AG04449 (cell line): ENCODE measurements around the gene LRRC49.

Source experiments
- CTCF ChIA-PET: fragments of 350-600 bp; formaldehyde crosslinking; extraction: SDS; loops from one replicate; lab custom pipeline; 2021; ENCODE audit warnings: antibody characterized with exemption; lab: Yijun Ruan, JAX
- POLR2A ChIA-PET: fragments of 400-600, 350-600 bp; formaldehyde crosslinking; extraction: SDS; loops from one replicate; lab custom pipeline; 2020; ENCODE audit warnings: antibody characterized with exemption, inconsistent platforms; lab: Yijun Ruan, JAX
- DNase-seq: peaks from one replicate; pipeline ENCODE4 v3.0.0-alpha.2; 2010; ENCODE audit warnings: low read depth, low spot score
- H3K4me3 ChIP-seq: 2 replicates; pipeline ENCODE4 v1.5.1; 2011; ENCODE audit warnings: low read depth, mild to moderate bottlenecking, control low read depth, low read length
- TF ChIP-seq, protein P1 (sequence below): IDR thresholded peaks from one replicate; pipeline ENCODE4 v1.5.1; 2011; ENCODE audit warnings: mild to moderate bottlenecking, moderate library complexity, low read length, control low read depth, inconsistent platforms; ENCODE audit not compliant: insufficient read depth; ENCODE audit errors: missing control alignments

The LRRC49 gene

DNA sequence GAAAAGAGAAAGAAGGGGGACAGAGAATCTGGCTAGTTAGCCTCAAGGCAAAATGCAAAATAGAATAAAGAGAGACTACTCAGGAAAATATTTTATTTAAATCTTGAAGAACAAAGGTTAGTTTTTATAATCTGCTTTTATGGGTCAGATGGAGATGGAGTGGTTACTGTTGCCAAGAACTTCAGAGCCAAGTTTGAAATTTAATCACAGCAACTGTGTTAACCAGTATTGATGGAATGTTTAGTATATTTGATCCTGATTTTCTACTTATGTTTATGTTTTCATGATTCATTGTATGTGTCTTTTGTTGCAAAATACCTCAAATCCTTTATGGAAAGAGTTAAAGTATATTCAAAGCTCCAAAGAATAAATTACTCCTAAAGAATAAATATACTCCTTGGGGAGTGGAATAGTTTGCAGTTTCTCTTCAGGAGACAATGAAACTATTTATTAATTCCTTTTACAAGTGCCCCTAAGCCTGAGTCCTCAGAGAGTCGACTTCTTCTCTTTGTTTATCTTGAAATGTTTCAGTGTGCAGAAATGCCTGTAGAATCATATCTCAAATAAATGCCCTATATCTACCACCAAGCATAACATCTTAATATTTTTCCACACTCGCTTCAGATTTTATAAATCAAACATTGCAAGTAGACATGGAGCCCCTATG, 161.8 kb downstream of the LRRC49 start:
- TF ChIP-seq, protein P1, sequence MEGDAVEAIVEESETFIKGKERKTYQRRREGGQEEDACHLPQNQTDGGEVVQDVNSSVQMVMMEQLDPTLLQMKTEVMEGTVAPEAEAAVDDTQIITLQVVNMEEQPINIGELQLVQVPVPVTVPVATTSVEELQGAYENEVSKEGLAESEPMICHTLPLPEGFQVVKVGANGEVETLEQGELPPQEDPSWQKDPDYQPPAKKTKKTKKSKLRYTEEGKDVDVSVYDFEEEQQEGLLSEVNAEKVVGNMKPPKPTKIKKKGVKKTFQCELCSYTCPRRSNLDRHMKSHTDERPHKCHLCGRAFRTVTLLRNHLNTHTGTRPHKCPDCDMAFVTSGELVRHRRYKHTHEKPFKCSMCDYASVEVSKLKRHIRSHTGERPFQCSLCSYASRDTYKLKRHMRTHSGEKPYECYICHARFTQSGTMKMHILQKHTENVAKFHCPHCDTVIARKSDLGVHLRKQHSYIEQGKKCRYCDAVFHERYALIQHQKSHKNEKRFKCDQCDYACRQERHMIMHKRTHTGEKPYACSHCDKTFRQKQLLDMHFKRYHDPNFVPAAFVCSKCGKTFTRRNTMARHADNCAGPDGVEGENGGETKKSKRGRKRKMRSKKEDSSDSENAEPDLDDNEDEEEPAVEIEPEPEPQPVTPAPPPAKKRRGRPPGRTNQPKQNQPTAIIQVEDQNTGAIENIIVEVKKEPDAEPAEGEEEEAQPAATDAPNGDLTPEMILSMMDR: no peak
- ChIA-PET CTCF (no interaction called here), POLR2A (no interaction called here)
- no peak overlapping the region for H3K4me3 ChIP-seq
- DNase-seq: no peak

DNA sequence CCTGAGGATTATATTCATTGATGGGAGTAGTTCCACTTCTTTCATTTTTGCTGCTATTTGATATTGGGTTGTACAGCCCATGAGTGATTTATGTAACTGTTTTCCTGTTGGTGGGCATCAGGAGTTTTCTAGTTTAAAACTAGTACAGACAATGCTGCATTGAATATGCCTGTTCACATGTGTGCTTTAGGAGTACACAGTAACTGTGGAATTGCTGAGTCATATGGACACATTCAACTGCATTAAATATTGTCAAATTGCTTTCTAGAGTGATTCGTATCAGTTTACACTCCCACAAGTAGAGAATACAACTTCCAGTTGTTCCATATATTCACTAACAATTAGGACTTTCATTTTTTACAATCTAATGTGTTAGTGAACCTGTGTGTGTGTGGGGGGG, 162.8 kb downstream of the LRRC49 start:
- CTCF ChIA-PET: interaction anchor here (1.5 kb wide), 1 partner anchor 44 kb away, joined by 3 read pairs; no protein-coding TSS in a partner anchor
- POLR2A ChIA-PET: no interaction called here
- TF ChIP-seq, protein P1: no peak
- no peak for DNase-seq
- no peak overlapping the region for H3K4me3 ChIP-seq

DNA sequence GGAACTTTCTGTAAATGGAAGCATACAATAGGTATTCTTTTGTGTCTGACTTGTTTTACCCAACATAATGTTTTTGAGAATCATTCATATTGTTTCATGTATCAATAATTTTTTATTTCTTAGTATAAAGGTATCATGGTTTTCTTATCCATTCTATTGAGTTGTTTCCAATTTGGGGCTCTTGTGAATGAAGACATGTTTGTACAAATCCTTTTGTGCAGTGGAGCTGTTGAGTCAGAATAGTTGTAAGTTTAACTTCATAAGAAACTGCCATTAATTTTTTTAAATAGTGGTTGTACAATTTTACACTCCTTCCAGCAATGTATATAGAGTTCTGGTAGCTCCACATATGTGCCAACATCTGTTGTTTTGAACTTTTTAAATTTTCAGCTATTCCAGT, 163.5 kb downstream of the LRRC49 start:
- CTCF ChIA-PET: interaction anchor here (1.5 kb wide), 1 partner anchor 44 kb away, joined by 3 read pairs; no protein-coding TSS in a partner anchor
- TF ChIP-seq, protein P1: no peak
- POLR2A ChIA-PET: no interaction called here
- no peak for DNase-seq
- no peak overlapping the region for H3K4me3 ChIP-seq

DNA sequence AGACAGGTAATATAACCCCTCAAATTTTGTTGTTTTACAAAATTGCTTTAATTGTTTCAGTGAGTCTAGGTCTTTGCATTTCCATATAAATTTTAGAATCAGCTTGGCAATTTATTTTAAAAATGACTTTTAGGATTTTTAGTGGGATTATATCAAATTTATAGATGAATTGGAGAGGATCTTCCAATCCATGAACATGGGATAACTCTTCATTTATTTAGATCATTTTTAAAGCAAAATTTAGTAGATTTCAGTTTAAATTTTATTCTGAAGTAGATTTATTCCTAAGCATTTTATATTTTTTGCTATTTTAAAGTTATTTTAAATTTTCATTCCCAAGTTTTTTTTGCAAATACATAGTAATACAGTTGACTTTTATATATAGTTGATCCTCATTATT, 164.5 kb downstream of the LRRC49 start:
- CTCF ChIA-PET: interaction anchor here (1.5 kb wide), 1 partner anchor 45 kb away, joined by 3 read pairs; no protein-coding TSS in a partner anchor
- POLR2A ChIA-PET: no interaction called here
- H3K4me3 ChIP-seq: no peak overlapping the region
- TF ChIP-seq, protein P1: no peak
- no peak for DNase-seq

DNA sequence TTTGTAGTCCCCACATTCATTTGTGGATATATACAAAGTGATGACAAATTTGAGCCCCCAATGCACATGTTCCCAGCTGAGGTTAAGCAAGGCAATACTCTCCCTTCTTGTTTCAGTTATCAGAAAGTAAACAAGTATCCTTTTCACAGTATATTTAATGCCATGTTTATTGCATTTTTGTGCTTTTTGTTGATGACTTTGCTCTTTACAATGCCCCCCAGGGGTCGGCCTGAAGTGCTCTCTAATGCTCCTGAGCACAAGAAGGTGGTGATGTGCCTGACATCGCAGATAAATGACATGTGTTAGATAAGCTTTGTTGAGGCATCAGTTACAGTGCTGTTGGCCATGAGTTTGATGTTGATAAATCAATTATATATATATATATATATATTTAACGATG, 165.0 kb downstream of the LRRC49 start:
- ChIA-PET POLR2A (no interaction called here), CTCF (no interaction called here)
- TF ChIP-seq, protein P1: no peak
- DNase-seq: no peak
- H3K4me3 ChIP-seq: no peak overlapping the region

DNA sequence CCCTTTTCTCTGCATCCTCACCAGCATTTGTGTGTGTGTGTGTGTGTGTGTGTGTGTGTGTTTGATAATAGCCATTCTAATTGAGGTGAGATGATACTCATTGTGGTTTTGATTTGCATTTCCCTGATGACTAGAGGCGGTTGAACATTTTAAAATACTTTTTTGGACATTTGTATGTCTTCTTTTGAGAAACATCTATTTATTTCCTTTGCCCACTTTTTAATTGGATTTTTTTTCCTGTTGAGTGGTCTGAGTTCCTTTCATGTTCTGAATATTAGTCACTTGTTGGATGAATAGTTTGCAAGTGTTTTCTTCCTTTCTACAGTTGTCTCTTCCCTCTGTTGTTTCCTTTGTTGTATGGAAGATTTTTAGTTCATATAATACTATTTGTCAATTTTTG, 168.4 kb downstream of the LRRC49 start:
- no peak overlapping the region for H3K4me3 ChIP-seq
- CTCF ChIA-PET: no interaction called here
- POLR2A ChIA-PET: no interaction called here
- no peak for DNase-seq
- TF ChIP-seq, protein P1: no peak
